ENCODE data around the gene SERGEF.

DNA sequence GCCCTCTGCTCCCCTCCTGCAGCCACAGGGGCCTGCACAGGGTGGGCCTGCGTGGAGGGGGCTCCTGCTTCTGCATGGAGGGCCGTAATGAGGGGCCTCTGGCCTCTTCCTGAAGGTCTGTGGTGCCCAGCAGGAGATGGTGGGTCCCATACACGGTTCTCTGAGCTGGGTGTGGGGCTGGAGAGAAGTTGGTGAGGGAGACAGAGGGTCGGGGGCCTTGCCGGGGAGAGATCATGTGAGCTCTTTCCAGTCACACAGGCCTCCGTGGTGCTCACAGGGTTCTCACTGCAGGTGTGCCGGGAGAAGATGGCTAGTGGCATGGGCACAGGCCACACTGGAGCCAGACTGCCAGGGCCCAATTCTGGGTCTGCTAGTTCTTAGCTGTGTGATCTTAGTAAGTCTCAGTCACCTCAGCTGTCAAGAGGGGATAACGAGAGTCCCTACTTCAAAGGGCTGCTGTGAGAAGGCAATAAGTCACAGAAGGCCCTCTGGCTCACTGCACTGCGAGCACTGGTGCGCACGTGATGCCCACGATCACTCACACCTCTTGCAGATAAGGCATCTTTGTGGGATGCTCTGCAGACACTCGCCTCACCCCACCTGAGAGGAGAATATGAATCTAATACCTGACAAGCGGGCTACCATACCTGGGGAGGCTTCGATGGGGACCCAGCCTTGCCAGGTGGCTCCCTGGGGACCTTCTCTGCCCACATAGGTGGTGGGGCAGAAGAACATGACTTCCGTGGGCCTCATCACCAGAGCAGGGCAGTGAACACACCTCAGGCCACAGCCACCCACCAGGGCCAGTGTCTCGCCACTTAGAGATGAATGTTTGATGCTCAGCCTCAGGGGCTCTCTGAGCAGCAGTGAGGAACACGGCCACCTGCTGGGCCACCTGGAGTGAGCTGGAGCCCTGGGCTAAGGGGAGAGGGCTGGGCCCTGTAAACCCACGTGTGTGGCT is 263.8 kb downstream of the SERGEF start:
- TF ChIP-seq, protein P1, sequence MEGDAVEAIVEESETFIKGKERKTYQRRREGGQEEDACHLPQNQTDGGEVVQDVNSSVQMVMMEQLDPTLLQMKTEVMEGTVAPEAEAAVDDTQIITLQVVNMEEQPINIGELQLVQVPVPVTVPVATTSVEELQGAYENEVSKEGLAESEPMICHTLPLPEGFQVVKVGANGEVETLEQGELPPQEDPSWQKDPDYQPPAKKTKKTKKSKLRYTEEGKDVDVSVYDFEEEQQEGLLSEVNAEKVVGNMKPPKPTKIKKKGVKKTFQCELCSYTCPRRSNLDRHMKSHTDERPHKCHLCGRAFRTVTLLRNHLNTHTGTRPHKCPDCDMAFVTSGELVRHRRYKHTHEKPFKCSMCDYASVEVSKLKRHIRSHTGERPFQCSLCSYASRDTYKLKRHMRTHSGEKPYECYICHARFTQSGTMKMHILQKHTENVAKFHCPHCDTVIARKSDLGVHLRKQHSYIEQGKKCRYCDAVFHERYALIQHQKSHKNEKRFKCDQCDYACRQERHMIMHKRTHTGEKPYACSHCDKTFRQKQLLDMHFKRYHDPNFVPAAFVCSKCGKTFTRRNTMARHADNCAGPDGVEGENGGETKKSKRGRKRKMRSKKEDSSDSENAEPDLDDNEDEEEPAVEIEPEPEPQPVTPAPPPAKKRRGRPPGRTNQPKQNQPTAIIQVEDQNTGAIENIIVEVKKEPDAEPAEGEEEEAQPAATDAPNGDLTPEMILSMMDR (conservative IDR thresholded peaks at IDR 0.05; ENCODE audit: low read depth, low read length): no peak
- no peak for TF ChIP-seq POLR2A (IDR thresholded peaks at IDR 0.05; ENCODE audit: low read depth, low read length)

All from IMR-90 (cell line).